Effector memory CD4-positive, alpha-beta T cell (primary cell): ENCODE measurements around the gene MAP4K4.

ENCODE experiments used
- DNase-seq, 3 donors: peaks; one replicate each; pipeline ENCODE4 v3.0.0-alpha.2; 2020
- H3K27ac ChIP-seq: 2 replicates; pipeline ENCODE4 v1.7.0; 2013; ENCODE audit warnings: mild to moderate bottlenecking, low read length, moderate library complexity; ENCODE audit not compliant: insufficient read depth, poor library complexity, severe bottlenecking
- H3K27me3 ChIP-seq: replicated peaks from 2 replicates; pipeline ENCODE4 v1.7.0; 2013; ENCODE audit warnings: mild to moderate bottlenecking, low read length; ENCODE audit not compliant: insufficient read depth, control insufficient read depth, poor library complexity, severe bottlenecking
- H3K36me3 ChIP-seq: 2 replicates; pipeline ENCODE4 v1.7.0; 2013; ENCODE audit warnings: mild to moderate bottlenecking, low read length, moderate library complexity; ENCODE audit not compliant: control insufficient read depth, insufficient read depth
- H3K4me1 ChIP-seq: 2 replicates; pipeline ENCODE4 v1.7.0; 2013; ENCODE audit warnings: low read length, mild to moderate bottlenecking; ENCODE audit not compliant: control insufficient read depth, insufficient read depth, poor library complexity, severe bottlenecking
- H3K4me3 ChIP-seq: 2 replicates; pipeline ENCODE4 v1.7.0; 2013; ENCODE audit warnings: low read length, low read depth, mild to moderate bottlenecking; ENCODE audit not compliant: insufficient read depth, poor library complexity, severe bottlenecking
- H3K9me3 ChIP-seq: 2 replicates; pipeline ENCODE4 v1.7.0; 2013; ENCODE audit warnings: mild to moderate bottlenecking, low read length, moderate library complexity; ENCODE audit not compliant: control insufficient read depth

The MAP4K4 gene

DNA sequence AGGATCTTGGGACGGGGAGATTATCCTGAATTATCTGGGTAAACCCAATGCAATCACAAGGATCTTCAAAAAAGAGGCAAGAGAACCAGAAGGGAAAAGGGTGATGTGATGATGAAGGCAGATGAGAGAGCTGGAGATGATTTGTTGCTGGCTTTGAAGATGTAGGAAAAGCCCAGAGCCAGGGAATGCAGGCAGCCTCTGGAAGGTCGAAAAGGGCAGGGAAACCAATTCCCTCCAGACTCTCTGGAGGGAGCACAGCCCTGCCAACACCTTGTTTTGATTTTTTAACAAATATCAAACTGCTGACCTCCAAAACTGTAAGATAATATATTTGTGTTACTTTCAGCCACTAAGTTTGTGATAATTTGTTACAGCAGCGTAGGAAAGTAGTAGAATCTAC lies 245.3 kb downstream of the MAP4K4 start:
- no peaks in the 10 kb centered on the region for H3K27me3 ChIP-seq
- H3K9me3 ChIP-seq: no peaks in the 10 kb centered on the region
- no peaks in the 10 kb centered on the region for H3K36me3 ChIP-seq
- H3K4me3 ChIP-seq: no peak overlapping the region
- no peak for DNase-seq
- H3K27ac ChIP-seq: no peak overlapping the region
- H3K4me1 ChIP-seq: no peaks in the 10 kb centered on the region
